K562 (cell line): ENCODE results near the gene PKDCC. TPM values are rescaled to one million over a fixed set of nuclear protein-coding genes. Genes with fewer than 3 reads are reported as not detected.

Experiments used
- ATAC-seq: fragments of 200-7000 bp; cut with Tn5 transposase; 3 replicates; pipeline ENCODE4 v1.9.1; 2020; ENCODE audit warnings: moderate library complexity
- BruUV-seq: library from RNA; stranded (reverse); fragments of 400-500 nt; replicated peaks from 2 replicates; lab custom pipeline; 2021; lab: Mats Ljungman, UMichigan
- CTCF ChIA-PET: fragments of 300-600 bp; formaldehyde crosslinking; extraction: SDS; loops from one replicate; lab custom pipeline; 2021; ENCODE audit warnings: low intra/inter-chr PET ratio; lab: Yijun Ruan, JAX
- POLR2A ChIA-PET: fragments of 300-600, 350-650 bp; sonication (Branson Sonifier 250); formaldehyde crosslinking; extraction: SDS; loops from one replicate; lab custom pipeline; 2021; ENCODE audit warnings: antibody characterized with exemption, inconsistent platforms; lab: Yijun Ruan, JAX
- DNase-seq, 4 experiments: peaks; one replicate each; pipeline versions ENCODE4 v3.0.0 to v3.0.0-alpha.2; 2011 to 2018; ENCODE audit warnings: low spot score in 3 of 4, mixed read lengths in 3 of 4; ENCODE audit errors: extremely low read depth in 1 of 4
- FAIRE-seq: peaks from 2 replicates; lab custom pipeline; 2011; peaks lifted over from hg19 to GRCh38; lab: Jason Lieb, UNC
- H2AFZ ChIP-seq: 2 replicates; pipeline ENCODE4 v1.6.0; 2011; ENCODE audit warnings: low read depth, low read length, control low read depth, inconsistent platforms
- H3K27ac ChIP-seq: fragments of 200-600 bp; 3 replicates; pipeline ENCODE4 v1.8.0; 2011; ENCODE audit warnings: low read depth, mild to moderate bottlenecking, control low read depth, inconsistent platforms, low read length, moderate library complexity, mixed read lengths; ENCODE audit errors: extremely low read depth
- H3K27me3 ChIP-seq, 2 experiments: fragments of 300-600 bp in 1 of 2; 2 replicates in 1 of 2; 3 replicates in 1 of 2; pipeline versions ENCODE4 v1.6.0 to v1.8.0; 2011; ENCODE audit warnings: inconsistent platforms in 2 of 2, low read length in 2 of 2, mild to moderate bottlenecking in 1 of 2, mixed read lengths in 1 of 2, moderate library complexity in 1 of 2; ENCODE audit not compliant: control insufficient read depth in 2 of 2, insufficient read depth in 2 of 2
- H3K36me3 ChIP-seq: fragments of 300-600 bp; 3 replicates; pipeline ENCODE4 v1.8.0; 2011; ENCODE audit warnings: mild to moderate bottlenecking, low read length, inconsistent platforms; ENCODE audit not compliant: control insufficient read depth, insufficient read depth
- H3K4me1 ChIP-seq, 2 experiments: fragments of 200-600 bp in 1 of 2; replicated peaks in 1 of 2; 2 replicates in 1 of 2; 3 replicates in 1 of 2; pipeline versions ENCODE4 v1.5.1 to v1.8.0; 2011; ENCODE audit warnings: inconsistent platforms in 2 of 2, low read length in 2 of 2, mild to moderate bottlenecking in 1 of 2, mixed read lengths in 1 of 2, moderate library complexity in 1 of 2; ENCODE audit not compliant: control insufficient read depth in 2 of 2, insufficient read depth in 2 of 2
- H3K4me2 ChIP-seq: 2 replicates; pipeline ENCODE4 v1.6.1; 2011; ENCODE audit warnings: low read length, control low read depth, inconsistent platforms, mixed read lengths; ENCODE audit not compliant: insufficient read depth
- H3K4me3 ChIP-seq: fragments of 200-600 bp; sonication (generic), shearing (Covaris generic); 2 replicates; pipeline ENCODE4 v1.5.1; 2016; ENCODE audit warnings: control low read depth, inconsistent platforms
- H3K79me2 ChIP-seq: fragments of 200-600 bp; 3 replicates; pipeline ENCODE4 v1.8.0; 2011; ENCODE audit warnings: low read length, inconsistent platforms; ENCODE audit not compliant: control insufficient read depth, insufficient read depth
- H3K9ac ChIP-seq, 2 experiments: 2 replicates each; pipeline versions ENCODE4 v1.6.0 to v1.6.1; 2011; ENCODE audit warnings: low read depth in 2 of 2, low read length in 2 of 2, control low read depth in 1 of 2, inconsistent platforms in 1 of 2, mild to moderate bottlenecking in 1 of 2, mixed read lengths in 1 of 2; ENCODE audit not compliant: insufficient read depth in 1 of 2
- H3K9me1 ChIP-seq: one replicate; pipeline ENCODE4 v1.6.0; 2011; ENCODE audit warnings: inconsistent platforms, mild to moderate bottlenecking, low read length, moderate library complexity; ENCODE audit not compliant: control insufficient read depth, insufficient read depth
- H3K9me3 ChIP-seq: replicated peaks from 2 replicates; pipeline ENCODE4 v1.5.1; 2011; ENCODE audit warnings: low read depth, low read length, inconsistent platforms; ENCODE audit not compliant: control insufficient read depth, insufficient read depth
- H4K20me1 ChIP-seq: replicated peaks from 2 replicates; pipeline ENCODE4 v1.6.1; 2011; ENCODE audit warnings: low read length, inconsistent platforms, mixed read lengths; ENCODE audit not compliant: control insufficient read depth, insufficient read depth
- KDM1A ChIP-seq, 2 experiments: fragments of 450-650 bp; IDR thresholded peaks; 2 replicates each; pipeline ENCODE4 v1.6.1; 2016; ENCODE audit warnings: mild to moderate bottlenecking in 2 of 2
- SRF ChIP-seq, 2 experiments: fragments of 250-450, 450-650 bp in 1 of 2; sonication (Bioruptor Pico) in 1 of 2; sonication (generic) in 1 of 2; formaldehyde crosslinking; IDR thresholded peaks; 2 replicates each; pipeline versions ENCODE4 v1.5.0 to v1.5.1; 2020 to 2022; ENCODE audit warnings: mild to moderate bottlenecking in 1 of 2, missing genetic modification reagents in 1 of 2
- WGBS: fragments of 100-300 bp; shearing (Covaris generic); methylation state at CpG from one replicate; pipeline ENCODE4 v1.1.6; 2016; ENCODE audit warnings: low coverage, mixed read lengths; ENCODE audit not compliant: insufficient coverage; ENCODE audit errors: missing lambda C conversion rate; 5-methylcytosine and 5-hydroxymethylcytosine counted together
- in situ Hi-C: fragments of 300-500 bp; cut with MboI; formaldehyde crosslinking; loops from 4 replicates; pipeline ENCODE4 v1.15.0; 2018; ENCODE audit warnings: inconsistent platforms, mixed read lengths
- intact Hi-C: fragments of 100-400 bp; cut with micrococcal nuclease; formaldehyde crosslinking; loops from 2 replicates; pipeline ENCODE4 v1.14.2; 2022
- polyA plus RNA-seq, 8 experiments: library from polyadenylated mRNA; depleted of rRNA in 4 of 8; stranded (reverse) in 5 of 8; unstranded in 3 of 8; fragments of >200 nt; fragmentation: Nextera tagmentation in 2 of 8; fragmentation: Illumina TruSeq in 1 of 8; extraction: Ambion mirVana in 2 of 8; extraction: Trizol in 1 of 8; gene quantifications; 2 replicates each; pipeline versions ENCODE4 v1.2.1 to v1.2.3, GENCODE V29; 2011 to 2014; ENCODE audit warnings: inconsistent platforms in 1 of 8, missing spikeins in 1 of 8
- total RNA-seq, 7 experiments: library from RNA; depleted of rRNA in 6 of 7; stranded (reverse); fragments of >200 nt in 6 of 7; fragmentation: Illumina TruSeq in 2 of 7; extraction: Trizol in 2 of 7; gene quantifications; 2 replicates each; pipeline versions ENCODE4 v1.2.1 to v1.2.3, GENCODE V29; 2011 to 2021; ENCODE audit warnings: low replicate concordance in 1 of 7
- TF ChIP-seq, protein P1 (sequence below), 3 experiments: fragments of 200-800 bp in 1 of 3; sonication (Bioruptor generic) in 1 of 3; sonication (generic) in 1 of 3; formaldehyde crosslinking in 1 of 3; IDR thresholded peaks; 2 replicates each; pipeline versions ENCODE4 v1.6.1 to v1.8.0; 2016 to 2022; ENCODE audit warnings: mild to moderate bottlenecking in 2 of 3, missing compliant biosample characterization in 2 of 3, missing genetic modification characterization in 2 of 3, missing genetic modification reagents in 1 of 3
- TF ChIP-seq, protein P2 (sequence below): fragments of 250-450 bp; sonication (Bioruptor Pico); IDR thresholded peaks from 2 replicates; pipeline ENCODE4 v1.8.0; 2022; ENCODE audit warnings: moderate library complexity, mild to moderate bottlenecking, inconsistent platforms
- TF ChIP-seq, protein P3 (sequence below): fragments of 250-450 bp; sonication (Bioruptor Pico); IDR thresholded peaks from 2 replicates; pipeline ENCODE4 v1.8.0; 2021; ENCODE audit warnings: mild to moderate bottlenecking, moderate library complexity

PKDCC gene
- total and polyA plus RNA-seq, 9 of the 15 experiments (the other 6 are each of a cell fraction or from before 2014, with no cell fraction given): 0.62 to 14.8 (median 1.3) TPM; not detected in 2

DNA sequence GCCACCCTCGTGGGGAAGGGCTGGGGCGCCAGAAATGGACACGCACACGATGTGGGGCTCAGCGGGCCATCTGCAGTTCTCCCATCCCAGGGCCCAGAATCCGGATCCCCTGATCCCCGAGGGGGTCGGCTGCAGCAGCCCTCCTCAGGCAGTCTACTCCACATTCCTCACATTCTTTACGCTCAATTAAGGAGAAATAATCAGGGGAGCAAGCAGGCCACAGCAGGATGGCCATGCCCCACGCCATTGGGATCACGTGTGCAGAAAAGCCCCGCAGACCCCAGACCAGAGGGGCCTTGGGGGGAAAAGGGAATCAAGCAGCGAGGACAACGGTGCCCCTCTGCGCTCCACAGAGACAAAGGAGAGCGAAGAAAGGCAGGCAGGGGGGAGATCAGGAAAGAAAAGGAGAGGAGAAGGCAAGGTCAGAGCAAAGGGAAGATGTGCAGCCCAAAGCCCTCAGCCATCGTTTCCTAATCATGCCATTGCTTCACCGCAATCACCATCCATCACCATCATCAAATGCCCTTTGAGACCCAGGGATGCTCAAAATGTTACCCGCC lies 17.5 kb upstream of the PKDCC start:
- ChIA-PET CTCF (no interaction called here), POLR2A (no interaction called here)
- Histone ChIP-seq H4K20me1 (peaks cover 4% of the 10 kb centered on the region; the same call in 1 of the 2 replicates), H3K27me3 (peaks cover 20 to 48% of the 10 kb centered on the region in 2 experiments; a peak in 4 of 5 replicates), H3K27ac (no peak overlapping the region), H3K36me3 (no peaks in the 10 kb centered on the region), H3K9me1 (no peaks in the 10 kb centered on the region), H3K4me1 (no peaks in the 10 kb centered on the region; a peak in 1 of 5 replicates), H3K4me2 (no peak overlapping the region), H3K9me3 (no peaks in the 10 kb centered on the region), H3K9ac (no peak overlapping the region), H3K79me2 (no peaks in the 10 kb centered on the region), H2AFZ (no peak overlapping the region), H3K4me3 (no peak overlapping the region)
- FAIRE-seq (no peak), DNase-seq (no peak), ATAC-seq (no peak)
- 0% methylated on average over 18 of the region's 19 CpGs for WGBS
- intact Hi-C loops: no loop called here
- in situ Hi-C loops: no loop called here
- TF ChIP-seq KDM1A (IDR thresholded peaks at IDR 0.05) (no peak), SRF (CRISPR knock-in tag; IDR thresholded peaks at IDR 0.05) (no peak)
- TF ChIP-seq, protein P1, sequence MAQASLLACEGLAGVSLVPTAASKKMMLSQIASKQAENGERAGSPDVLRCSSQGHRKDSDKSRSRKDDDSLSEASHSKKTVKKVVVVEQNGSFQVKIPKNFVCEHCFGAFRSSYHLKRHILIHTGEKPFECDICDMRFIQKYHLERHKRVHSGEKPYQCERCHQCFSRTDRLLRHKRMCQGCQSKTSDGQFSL (CRISPR knock-in tag; IDR thresholded peaks at IDR 0.05): no peak
- TF ChIP-seq, protein P1 (tag; IDR thresholded peaks at IDR 0.05): no peak
- TF ChIP-seq, protein P2, sequence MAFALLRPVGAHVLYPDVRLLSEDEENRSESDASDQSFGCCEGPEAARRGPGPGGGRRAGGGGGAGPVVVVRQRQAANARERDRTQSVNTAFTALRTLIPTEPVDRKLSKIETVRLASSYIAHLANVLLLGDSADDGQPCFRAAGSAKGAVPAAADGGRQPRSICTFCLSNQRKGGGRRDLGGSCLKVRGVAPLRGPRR (CRISPR knock-in tag): no peak
- TF ChIP-seq, protein P3, sequence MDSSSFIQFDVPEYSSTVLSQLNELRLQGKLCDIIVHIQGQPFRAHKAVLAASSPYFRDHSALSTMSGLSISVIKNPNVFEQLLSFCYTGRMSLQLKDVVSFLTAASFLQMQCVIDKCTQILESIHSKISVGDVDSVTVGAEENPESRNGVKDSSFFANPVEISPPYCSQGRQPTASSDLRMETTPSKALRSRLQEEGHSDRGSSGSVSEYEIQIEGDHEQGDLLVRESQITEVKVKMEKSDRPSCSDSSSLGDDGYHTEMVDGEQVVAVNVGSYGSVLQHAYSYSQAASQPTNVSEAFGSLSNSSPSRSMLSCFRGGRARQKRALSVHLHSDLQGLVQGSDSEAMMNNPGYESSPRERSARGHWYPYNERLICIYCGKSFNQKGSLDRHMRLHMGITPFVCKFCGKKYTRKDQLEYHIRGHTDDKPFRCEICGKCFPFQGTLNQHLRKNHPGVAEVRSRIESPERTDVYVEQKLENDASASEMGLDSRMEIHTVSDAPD (CRISPR knock-in tag): no peak
- no TSS peak for BruUV-seq
